HG03039 (cell line): ENCODE results near the gene CEACAM8.
"Not testable (repeated sequence)": the region's sequence is repeated elsewhere in the genome, so short reads cannot be mapped to it uniquely, and the experiment has no call there.

Experiments used
- ATAC-seq: cut with Tn5 transposase; IDR thresholded peaks from one replicate; pipeline ENCODE4 v1.9.1; 2021; ENCODE audit warnings: mild to moderate bottlenecking, moderate library complexity; ENCODE audit not compliant: unreplicated experiment

The CEACAM8 gene

GRCh38 chr19:42576241-42576640 is 18.5 kb downstream of the CEACAM8 start:
- ATAC-seq, result no peak

GRCh38 chr19:42573642-42574041 is 21.1 kb downstream of the CEACAM8 start:
- ATAC-seq, result no peak

- no peak for ATAC-seq
These were observed 23.6 kb downstream of the CEACAM8 start for GRCh38 chr19:42571116-42571515.

GRCh38 chr19:42569193-42569592 is 25.5 kb downstream of the CEACAM8 start:
- ATAC-seq, result no peak

- ATAC-seq, result no peak
These were observed 26.7 kb downstream of the CEACAM8 start for GRCh38 chr19:42568006-42568405.

GRCh38 chr19:42567567-42567966 is 27.2 kb downstream of the CEACAM8 start:
- ATAC-seq, result no peak

- ATAC-seq, result no peak
These were observed 31.1 kb downstream of the CEACAM8 start for GRCh38 chr19:42563352-42564210.

- ATAC-seq, result no peak
These were observed 33.2 kb downstream of the CEACAM8 start for GRCh38 chr19:42561512-42561911.

- no peak for ATAC-seq
These were observed 34.0 kb downstream of the CEACAM8 start for GRCh38 chr19:42560731-42561130.

GRCh38 chr19:42558450-42559150 is 36.1 kb downstream of the CEACAM8 start:
- ATAC-seq, result no peak

GRCh38 chr19:42557386-42557871 is 37.3 kb downstream of the CEACAM8 start:
- ATAC-seq, result not testable (repeated sequence)

- ATAC-seq, result no peak
These were observed 38.9 kb downstream of the CEACAM8 start for GRCh38 chr19:42555801-42556200.

GRCh38 chr19:42555317-42555716 is 39.4 kb downstream of the CEACAM8 start:
- no peak for ATAC-seq

GRCh38 chr19:42554046-42554575 is 40.6 kb downstream of the CEACAM8 start:
- no peak for ATAC-seq

- ATAC-seq, result no peak
These were observed 41.3 kb downstream of the CEACAM8 start for GRCh38 chr19:42553292-42554045.

GRCh38 chr19:42552086-42553065 is 42.3 kb downstream of the CEACAM8 start:
- no peak for ATAC-seq

GRCh38 chr19:42550521-42550920 is 44.2 kb downstream of the CEACAM8 start:
- ATAC-seq, result not testable (repeated sequence)

GRCh38 chr19:42549067-42549466 is 45.7 kb downstream of the CEACAM8 start:
- ATAC-seq, result not testable (repeated sequence)

GRCh38 chr19:42548552-42548951 is 46.2 kb downstream of the CEACAM8 start:
- ATAC-seq, result no peak

GRCh38 chr19:42547929-42548328 is 46.8 kb downstream of the CEACAM8 start:
- no peak for ATAC-seq
